ENCODE data around the gene AFG1L. TPM values are rescaled to one million over a fixed set of nuclear protein-coding genes. Genes with fewer than 3 reads are reported as not detected.

The AFG1L gene
- total RNA-seq, 6 experiments from 2014 or later = 4.8 to 5.7 (median 5.3) TPM

- no peaks in the 10 kb centered on the region; the same call in 1 of the 2 replicates for H3K36me3 Mint-ChIP-seq (ENCODE audit: low read depth)
- H3K27ac Mint-ChIP-seq = no peak overlapping the region
- DNase-seq = no peak
- no peak overlapping the region for H3K4me3 Mint-ChIP-seq
- no peaks in the 10 kb centered on the region for H3K27me3 Mint-ChIP-seq (ENCODE audit: insufficient read depth)
- no peak for TF ChIP-seq CTCF (IDR thresholded peaks at IDR 0.05)
- H3K4me1 Mint-ChIP-seq (ENCODE audit: low read depth) = peaks cover 39% of the 10 kb centered on the region
- no peaks in the 10 kb centered on the region for H3K9me3 Mint-ChIP-seq
These were observed 42.8 kb upstream of the AFG1L start for GRCh38 chr6:108252055-108252454.

GRCh38 chr6:108253241-108253640, 41.6 kb upstream of the AFG1L start:
- TF ChIP-seq CTCF (IDR thresholded peaks at IDR 0.05) = no peak
- H3K4me3 Mint-ChIP-seq = no peak overlapping the region
- peaks cover 38% of the 10 kb centered on the region for H3K4me1 Mint-ChIP-seq (ENCODE audit: low read depth)
- H3K9me3 Mint-ChIP-seq = no peaks in the 10 kb centered on the region
- H3K27ac Mint-ChIP-seq = no peak overlapping the region
- H3K27me3 Mint-ChIP-seq (ENCODE audit: insufficient read depth) = no peaks in the 10 kb centered on the region
- no peak for DNase-seq
- H3K36me3 Mint-ChIP-seq (ENCODE audit: low read depth) = no peaks in the 10 kb centered on the region; the same call in 1 of the 2 replicates

GRCh38 chr6:108254433-108255410, 40.1 kb upstream of the AFG1L start:
- TF ChIP-seq CTCF (IDR thresholded peaks at IDR 0.05) = no peak
- no peak overlapping the region for H3K4me3 Mint-ChIP-seq
- peaks cover 38% of the 10 kb centered on the region for H3K4me1 Mint-ChIP-seq (ENCODE audit: low read depth)
- DNase-seq = no peak
- no peak overlapping the region for H3K27ac Mint-ChIP-seq
- no peaks in the 10 kb centered on the region for H3K9me3 Mint-ChIP-seq
- no peaks in the 10 kb centered on the region for H3K27me3 Mint-ChIP-seq (ENCODE audit: insufficient read depth)
- H3K36me3 Mint-ChIP-seq (ENCODE audit: low read depth) = no peaks in the 10 kb centered on the region; the same call in 1 of the 2 replicates

- Mint-ChIP-seq H3K27me3 (ENCODE audit: insufficient read depth) (no peaks in the 10 kb centered on the region), H3K36me3 (ENCODE audit: low read depth) (no peaks in the 10 kb centered on the region), H3K27ac (peak overlapping the region; percentile 94), H3K9me3 (no peaks in the 10 kb centered on the region), H3K4me3 (peak overlapping the region; percentile 91), H3K4me1 (ENCODE audit: low read depth) (peaks cover 14% of the 10 kb centered on the region)
- DNase-seq = peak; percentile 22
- TF ChIP-seq CTCF (IDR thresholded peaks at IDR 0.05) = no peak
These were observed 34.6 kb upstream of the AFG1L start for GRCh38 chr6:108260126-108260808.

- Mint-ChIP-seq H3K9me3 (no peaks in the 10 kb centered on the region), H3K36me3 (ENCODE audit: low read depth) (no peaks in the 10 kb centered on the region), H3K4me3 (peak within 1 kb of the TSS; percentile 91), H3K27ac (peak within 1 kb of the TSS; percentile 94), H3K4me1 (ENCODE audit: low read depth) (peaks cover 14% of the 10 kb centered on the region), H3K27me3 (ENCODE audit: insufficient read depth) (no peaks in the 10 kb centered on the region; the same call in 1 of the 2 replicates)
- no peak for TF ChIP-seq CTCF (IDR thresholded peaks at IDR 0.05)
- DNase-seq = peak; percentile 97
These were observed 33.9 kb upstream of the AFG1L start, which contains the start of gene SNX3 for GRCh38 chr6:108260809-108261569. Gene SNX3 (minus strand): TSS chr6:108261040. CDS start chr6:108260921, 119 bp downstream.
